Gastroesophageal sphincter (tissue), 4 donors: ENCODE results near the gene KCNN3. TPM values are rescaled to one million over a fixed set of nuclear protein-coding genes. Genes with fewer than 3 reads are reported as not detected.

Experiments used
- ATAC-seq: fragments of 150-250 bp; one replicate; pipeline ENCODE4 v1.9.1; 2016; ENCODE audit warnings: mild to moderate bottlenecking, moderate library complexity
- H3K27ac ChIP-seq, 4 donors: fragments of 200-600 bp; sonication (generic) in 3 of 4; 1 replicate in 3 of 4; 2 replicates in 1 of 4; pipeline ENCODE4 v1.5.1; 2016 to 2019
- H3K27me3 ChIP-seq: fragments of 200-600 bp; sonication (generic); one replicate; pipeline ENCODE4 v1.5.1; 2019
- H3K36me3 ChIP-seq, 2 donors: fragments of 200-600 bp; sonication (generic); one replicate each; pipeline ENCODE4 v1.5.1; 2019; ENCODE audit warnings: control low read depth in 1 of 2
- H3K4me1 ChIP-seq, 3 donors: fragments of 200-600 bp; sonication (generic); 1 replicate in 2 of 3; 2 replicates in 1 of 3; pipeline ENCODE4 v1.5.1; 2016 to 2019; ENCODE audit warnings: control low read depth in 2 of 3
- H3K4me3 ChIP-seq, 2 donors: fragments of 200-600 bp; sonication (generic); one replicate each; pipeline ENCODE4 v1.5.1; 2019; ENCODE audit warnings: mild to moderate bottlenecking in 1 of 2, moderate library complexity in 1 of 2
- H3K9me3 ChIP-seq, 3 donors: fragments of 200-600 bp; sonication (generic); one replicate each; pipeline ENCODE4 v1.5.1; 2017 to 2019; ENCODE audit warnings: control low read depth in 2 of 3
- EP300 ChIP-seq: sonication (generic); formaldehyde crosslinking; IDR thresholded peaks from one replicate; pipeline ENCODE4 v1.6.1; 2017; ENCODE audit warnings: antibody characterized with exemption, mild to moderate bottlenecking
- POLR2A ChIP-seq, 2 donors: fragments of 450-650 bp; IDR thresholded peaks; one replicate each; pipeline ENCODE4 v1.6.1; 2017; ENCODE audit warnings: antibody characterized with exemption in 2 of 2, mild to moderate bottlenecking in 2 of 2, moderate library complexity in 1 of 2
- POLR2AphosphoS5 ChIP-seq: sonication (generic); formaldehyde crosslinking; IDR thresholded peaks from one replicate; pipeline ENCODE4 v1.6.1; 2017; ENCODE audit warnings: antibody characterized with exemption
- WGBS, 2 donors: methylation state at CpG; one replicate each; pipeline ENCODE4 v1.1.5; 2018; ENCODE audit warnings: low coverage in 1 of 2; 5-methylcytosine and 5-hydroxymethylcytosine counted together
- total RNA-seq, 4 donors: library from RNA; depleted of rRNA; stranded (reverse); fragments of >200 nt; gene quantifications; one replicate each; pipeline ENCODE4 v1.1.0, GENCODE V29; 2016
- TF ChIP-seq, protein P1 (sequence below), 4 experiments: fragments of 200-600 bp in 2 of 4; fragments of 450-650 bp in 2 of 4; sonication (generic) in 1 of 4; IDR thresholded peaks; one replicate each; pipeline ENCODE4 v1.5.1; 2017 to 2019; ENCODE audit warnings: antibody characterized with exemption in 4 of 4, mild to moderate bottlenecking in 2 of 4, moderate library complexity in 2 of 4

The KCNN3 gene
- total RNA-seq, 4 donors from 2014 or later, result 1.8 to 13.7 (median 8.1) TPM

DNA sequence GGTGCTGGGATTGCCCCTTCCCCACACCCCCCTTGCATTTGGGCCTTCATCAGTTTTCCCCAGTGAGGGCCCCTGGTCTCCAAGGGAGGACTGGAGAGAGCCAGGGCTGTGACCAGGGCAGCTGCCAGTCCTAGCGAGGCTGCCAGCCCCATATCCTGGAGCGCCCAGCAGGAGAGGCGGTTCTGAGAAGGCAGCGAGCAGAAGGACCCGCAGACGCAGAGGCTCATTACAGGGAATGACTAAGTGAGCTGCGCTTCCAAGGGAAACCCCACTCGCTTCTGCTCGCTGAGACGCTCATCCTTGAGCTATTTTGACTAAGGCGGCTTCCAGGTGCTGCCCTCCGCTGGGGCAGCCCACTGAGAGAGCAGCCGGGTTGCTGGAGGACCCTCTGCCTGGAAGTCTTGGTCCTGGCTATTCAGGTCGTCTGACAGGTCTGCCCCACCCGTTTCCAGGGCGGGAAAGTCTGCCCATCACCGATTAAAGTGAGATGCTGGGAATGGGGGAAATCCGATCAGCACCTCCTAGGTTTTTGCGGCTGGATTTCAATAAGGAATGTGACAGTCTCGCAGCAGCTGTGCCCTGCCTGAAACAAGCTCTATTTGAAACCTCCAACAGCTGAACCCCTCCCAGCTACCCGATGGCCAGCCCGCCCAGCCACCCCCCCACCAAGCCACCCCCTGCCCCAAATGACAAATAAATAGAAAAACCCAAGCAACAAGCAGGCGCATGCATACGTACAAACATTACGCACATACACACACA lies 2.8 kb downstream of the KCNN3 start:
- ATAC-seq, result peak; percentile 14
- peaks cover 44% of the 10 kb centered on the region for H3K27me3 ChIP-seq

DNA sequence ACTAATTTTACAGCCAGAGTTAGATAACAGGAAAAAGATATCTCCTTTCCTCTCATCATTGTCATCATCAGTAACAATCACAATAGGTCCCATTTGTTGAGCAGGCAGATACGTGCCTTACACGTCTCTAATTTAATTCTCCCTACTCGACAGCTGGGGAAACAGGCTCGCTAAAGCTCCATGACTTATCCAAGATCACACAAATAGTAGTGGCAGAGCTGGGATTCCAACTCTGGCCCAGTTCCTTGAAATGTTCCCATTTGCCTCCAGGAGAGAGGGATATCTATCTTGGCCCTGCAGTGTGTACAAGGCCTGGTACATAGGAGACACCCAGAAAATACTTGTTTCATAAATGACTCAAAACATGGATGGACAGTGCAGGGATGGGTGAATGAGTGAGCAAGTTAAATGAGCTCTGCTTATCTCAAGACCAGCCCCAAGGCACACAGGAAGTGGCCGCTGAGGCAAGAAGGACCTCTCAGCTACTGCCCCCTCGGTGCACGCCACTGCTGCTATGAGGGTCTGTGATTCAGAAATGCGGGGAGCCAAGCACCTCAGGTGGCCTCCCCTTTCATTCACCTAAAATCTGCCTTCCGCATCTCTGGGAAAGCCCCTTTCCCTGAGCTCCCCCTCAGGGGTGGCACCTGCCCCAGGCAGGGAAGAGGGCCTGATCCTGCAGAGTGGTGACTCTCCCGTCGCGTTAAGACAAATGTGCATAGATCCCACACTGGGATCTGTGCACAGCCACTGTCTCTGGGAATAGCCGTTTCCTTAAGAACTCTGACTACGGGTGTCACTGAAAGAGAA lies 3.6 kb downstream of the KCNN3 start:
- H3K9me3 ChIP-seq, result no peaks in the 10 kb centered on the region
- TF ChIP-seq, protein P1, sequence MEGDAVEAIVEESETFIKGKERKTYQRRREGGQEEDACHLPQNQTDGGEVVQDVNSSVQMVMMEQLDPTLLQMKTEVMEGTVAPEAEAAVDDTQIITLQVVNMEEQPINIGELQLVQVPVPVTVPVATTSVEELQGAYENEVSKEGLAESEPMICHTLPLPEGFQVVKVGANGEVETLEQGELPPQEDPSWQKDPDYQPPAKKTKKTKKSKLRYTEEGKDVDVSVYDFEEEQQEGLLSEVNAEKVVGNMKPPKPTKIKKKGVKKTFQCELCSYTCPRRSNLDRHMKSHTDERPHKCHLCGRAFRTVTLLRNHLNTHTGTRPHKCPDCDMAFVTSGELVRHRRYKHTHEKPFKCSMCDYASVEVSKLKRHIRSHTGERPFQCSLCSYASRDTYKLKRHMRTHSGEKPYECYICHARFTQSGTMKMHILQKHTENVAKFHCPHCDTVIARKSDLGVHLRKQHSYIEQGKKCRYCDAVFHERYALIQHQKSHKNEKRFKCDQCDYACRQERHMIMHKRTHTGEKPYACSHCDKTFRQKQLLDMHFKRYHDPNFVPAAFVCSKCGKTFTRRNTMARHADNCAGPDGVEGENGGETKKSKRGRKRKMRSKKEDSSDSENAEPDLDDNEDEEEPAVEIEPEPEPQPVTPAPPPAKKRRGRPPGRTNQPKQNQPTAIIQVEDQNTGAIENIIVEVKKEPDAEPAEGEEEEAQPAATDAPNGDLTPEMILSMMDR (IDR thresholded peaks at IDR 0.05), result no peak
- TF ChIP-seq POLR2A (IDR thresholded peaks at IDR 0.05) (no peak), EP300 (no peak), POLR2AphosphoS5 (no peak)
- H3K27me3 ChIP-seq, result peaks cover 39% of the 10 kb centered on the region
- H3K4me1 ChIP-seq, result peaks cover 0 to 55% (median 8%) of the 10 kb centered on the region in 3 donors
- no peak for ATAC-seq
- peak overlapping the region in 1 of 2 donors; percentile 53 for H3K4me3 ChIP-seq
- H3K36me3 ChIP-seq, result no peaks in the 10 kb centered on the region
- peak overlapping the region in 2 of 4 donors; percentile 53 to 59 for H3K27ac ChIP-seq
- 78% methylated on average over 4 of the region's 14 CpGs; no CpG with 5 or more reads in 1 of the 2 donors for WGBS, 2 donors

More for the DNA sequence above, 2.8 kb downstream of the KCNN3 start:
- H3K36me3 ChIP-seq, result no peaks in the 10 kb centered on the region
- peak overlapping the region in 1 of 2 donors; percentile 53 for H3K4me3 ChIP-seq
- 6% methylated on average over 9 of the region's 25 CpGs; no CpG with 5 or more reads in 1 of the 2 donors for WGBS, 2 donors
- H3K4me1 ChIP-seq, result peaks cover 0 to 55% (median 8%) of the 10 kb centered on the region in 3 donors
- peak overlapping the region in 2 of 4 donors; percentile 53 to 59 for H3K27ac ChIP-seq
- H3K9me3 ChIP-seq, result no peaks in the 10 kb centered on the region
- TF ChIP-seq EP300 (no peak), POLR2AphosphoS5 (no peak), POLR2A (IDR thresholded peaks at IDR 0.05) (no peak)
- TF ChIP-seq, protein P1 (IDR thresholded peaks at IDR 0.05), result no peak

DNA sequence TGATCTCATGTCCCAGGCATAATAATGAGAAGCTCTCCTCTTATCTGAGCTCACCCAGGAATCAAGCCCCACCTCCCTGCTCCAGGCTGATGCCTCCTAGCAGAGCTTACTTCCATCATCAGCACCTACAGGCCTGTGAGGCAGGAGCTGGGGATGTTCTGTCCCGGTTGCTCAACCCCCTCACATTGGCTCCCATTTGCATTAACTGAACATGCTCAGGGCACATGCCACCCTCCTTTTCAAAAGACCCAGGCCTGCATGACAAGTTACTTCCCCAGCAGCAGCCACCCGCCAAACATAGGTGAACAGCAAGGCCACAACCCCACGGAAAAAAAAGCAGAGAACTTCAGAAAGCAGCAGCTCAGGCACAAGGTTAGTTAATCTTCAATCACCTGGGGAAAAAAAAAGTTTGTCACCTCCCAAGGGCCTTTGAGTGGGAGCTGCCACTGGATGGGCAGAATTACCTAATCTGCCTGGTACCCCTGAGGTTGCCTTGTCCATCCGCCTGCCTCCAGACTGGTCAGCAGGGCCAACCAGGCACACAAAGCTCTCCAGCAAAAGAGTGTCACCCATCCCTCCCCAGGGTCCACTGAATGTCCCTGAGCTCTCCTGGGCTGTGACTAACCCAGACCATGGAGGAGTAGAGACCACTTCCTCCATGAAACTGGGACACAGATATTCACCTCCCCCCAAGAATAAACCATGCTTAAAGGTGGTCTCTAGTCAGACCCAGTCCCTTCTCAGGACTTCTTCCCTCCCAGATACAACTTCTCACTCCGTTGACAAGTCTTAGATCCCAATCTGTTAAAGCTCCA lies 4.4 kb downstream of the KCNN3 start:
- TF ChIP-seq POLR2AphosphoS5 (no peak), EP300 (no peak), POLR2A (IDR thresholded peaks at IDR 0.05) (no peak)
- TF ChIP-seq, protein P1 (IDR thresholded peaks at IDR 0.05), result no peak
- Histone ChIP-seq H3K27me3 (peaks cover 37% of the 10 kb centered on the region), H3K27ac (peak overlapping the region in 1 of 4 donors; percentile 27), H3K4me1 (peaks cover 0 to 54% (median 8%) of the 10 kb centered on the region in 3 donors), H3K9me3 (no peaks in the 10 kb centered on the region), H3K4me3 (peak overlapping the region in 1 of 2 donors; percentile 53), H3K36me3 (no peaks in the 10 kb centered on the region)
- WGBS, 2 donors, result 60 to 94% methylated on average over 2 to 3 of the region's 5 CpGs
- ATAC-seq, result no peak

DNA sequence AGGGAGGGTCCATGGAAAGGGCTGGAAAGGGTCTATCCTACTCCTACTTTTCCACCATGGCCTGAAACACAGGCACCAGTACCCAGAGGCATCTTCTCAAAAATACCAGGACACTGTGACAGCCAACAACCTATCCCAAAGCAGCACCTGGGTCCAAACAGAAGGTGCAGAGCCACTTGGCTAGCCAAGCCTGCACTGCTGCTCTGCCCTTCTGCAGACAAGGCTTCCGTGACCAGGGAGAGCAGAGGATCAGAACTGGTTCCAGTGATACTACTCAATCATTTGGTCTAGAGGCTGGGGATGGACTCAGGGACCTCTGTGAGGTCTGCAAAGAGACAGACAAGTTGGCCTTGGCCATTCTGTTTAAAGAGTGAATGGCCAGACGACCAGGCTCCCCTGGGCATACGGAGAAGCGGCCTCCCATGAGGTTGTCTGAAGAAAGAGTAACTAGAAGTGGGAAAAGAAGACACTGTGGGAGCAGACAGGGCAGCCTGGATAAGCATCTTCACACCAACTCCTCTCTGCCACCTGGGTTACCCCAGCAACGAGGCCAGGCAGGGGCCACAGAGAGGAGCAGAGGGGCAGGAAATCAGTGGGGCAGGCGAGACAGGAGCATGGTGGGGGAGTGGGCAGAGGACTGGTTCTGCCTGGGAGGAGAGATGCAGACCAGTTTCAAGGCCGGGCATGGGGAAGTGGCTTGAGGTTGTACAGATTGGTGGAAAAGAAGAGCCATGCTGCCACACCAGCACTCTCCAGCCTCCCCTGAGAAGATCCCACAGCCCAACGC lies 5.7 kb downstream of the KCNN3 start:
- whole genome bisulfite sequencing, 2 donors, result 77% methylated on average over 3 of the region's 8 CpGs; no CpG with 5 or more reads in 1 of the 2 donors
- Histone ChIP-seq H3K9me3 (no peaks in the 10 kb centered on the region), H3K4me3 (peak overlapping the region in 1 of 2 donors; percentile 3), H3K27me3 (peaks cover 26% of the 10 kb centered on the region), H3K27ac (peak overlapping the region in 2 of 4 donors; percentile 2 to 24), H3K36me3 (no peaks in the 10 kb centered on the region), H3K4me1 (peaks cover 0 to 52% (median 4%) of the 10 kb centered on the region in 3 donors)
- ATAC-seq, result no peak
- no peak for TF ChIP-seq POLR2A (IDR thresholded peaks at IDR 0.05)
- TF ChIP-seq POLR2AphosphoS5, result no peak
- TF ChIP-seq EP300, result no peak
- TF ChIP-seq, protein P1 (IDR thresholded peaks at IDR 0.05), result no peak
